MM.1S (cell line): ENCODE results near the gene MRPS22.

ENCODE experiments used
- DNase-seq: peaks from one replicate; pipeline ENCODE4 v3.0.0-alpha.2; 2015
- H2AFZ ChIP-seq: fragments of 300-600 bp; sonication (generic); 2 replicates; pipeline ENCODE4 v1.6.0; 2016; ENCODE audit warnings: antibody characterized with exemption, low read length
- H3F3A ChIP-seq: fragments of 300-600 bp; sonication (generic); 2 replicates; pipeline ENCODE4 v1.6.1; 2016; ENCODE audit warnings: mild to moderate bottlenecking, antibody characterized with exemption, low read length, moderate library complexity, mixed read lengths; ENCODE audit not compliant: insufficient read depth
- H3K27ac ChIP-seq: fragments of 300-600 bp; sonication (generic); 2 replicates; pipeline ENCODE4 v1.5.1; 2016; ENCODE audit warnings: mild to moderate bottlenecking, low read length
- H3K27me3 ChIP-seq: fragments of 300-600 bp; sonication (generic); replicated peaks from 2 replicates; pipeline ENCODE4 v1.6.0; 2016; ENCODE audit warnings: low read length; ENCODE audit not compliant: insufficient read depth
- H3K36me3 ChIP-seq: fragments of 300-600 bp; sonication (generic); replicated peaks from 2 replicates; pipeline ENCODE4 v1.6.1; 2016; ENCODE audit warnings: mild to moderate bottlenecking, low read length, mixed read lengths; ENCODE audit not compliant: insufficient read depth
- H3K4me1 ChIP-seq: fragments of 300-600 bp; sonication (generic); 2 replicates; pipeline ENCODE4 v1.6.1; 2016; ENCODE audit warnings: low read length, mixed read lengths
- H3K4me2 ChIP-seq: fragments of 300-600 bp; sonication (generic); 2 replicates; pipeline ENCODE4 v1.6.0; 2016; ENCODE audit warnings: low read depth, low read length
- H3K4me3 ChIP-seq: fragments of 300-600 bp; sonication (generic); 2 replicates; pipeline ENCODE4 v1.5.1; 2016; ENCODE audit warnings: low read length, mixed read lengths
- H3K79me2 ChIP-seq: fragments of 300-600 bp; sonication (generic); 2 replicates; pipeline ENCODE4 v1.6.1; 2016; ENCODE audit warnings: mixed run types, low read length, mixed read lengths
- H3K9ac ChIP-seq: fragments of 300-600 bp; sonication (generic); 2 replicates; pipeline ENCODE4 v1.6.1; 2016; ENCODE audit warnings: low read length, mixed read lengths
- H3K9me2 ChIP-seq: fragments of 300-600 bp; sonication (generic); replicated peaks from 2 replicates; pipeline ENCODE4 v1.6.1; 2016; ENCODE audit warnings: mild to moderate bottlenecking, low read length, mixed read lengths; ENCODE audit not compliant: insufficient read depth
- H3K9me3 ChIP-seq: fragments of 300-600 bp; sonication (generic); replicated peaks from 2 replicates; pipeline ENCODE4 v1.6.1; 2016; ENCODE audit warnings: mild to moderate bottlenecking, low read length, mixed read lengths; ENCODE audit not compliant: insufficient read depth
- H4K20me1 ChIP-seq: fragments of 300-600 bp; sonication (generic); 2 replicates; pipeline ENCODE4 v1.6.1; 2016; ENCODE audit warnings: mild to moderate bottlenecking, low read length, moderate library complexity, mixed read lengths; ENCODE audit not compliant: insufficient read depth
- EZH2 ChIP-seq: fragments of 300-600 bp; sonication (generic); optimal IDR thresholded peaks from 2 replicates; pipeline ENCODE3; 2017; ENCODE audit warnings: low read depth, mild to moderate bottlenecking, antibody characterized with exemption, low read length, mixed read lengths
- EZH2phosphoT487 ChIP-seq: fragments of 300-600 bp; sonication (generic); IDR thresholded peaks from 2 replicates; pipeline ENCODE4 v1.6.1; 2018; ENCODE audit warnings: antibody characterized with exemption, low read length
- TF ChIP-seq, protein P1 (sequence below): fragments of 300-600 bp; sonication (generic); IDR thresholded peaks from 2 replicates; pipeline ENCODE4 v1.5.1; 2016; ENCODE audit warnings: antibody characterized with exemption, low read length, mixed read lengths

MRPS22 gene

GRCh38 chr3:139319428-139320402, 24.1 kb upstream of the MRPS22 start:
- Histone ChIP-seq H2AFZ (no peak overlapping the region), H3K79me2 (no peaks in the 10 kb centered on the region), H3K9ac (no peak overlapping the region), H3K4me1 (no peaks in the 10 kb centered on the region), H3K9me2 (no peaks in the 10 kb centered on the region), H4K20me1 (no peaks in the 10 kb centered on the region), H3K4me2 (no peak overlapping the region), H3K9me3 (no peaks in the 10 kb centered on the region), H3K4me3 (no peak overlapping the region), H3F3A (no peaks in the 10 kb centered on the region), H3K27ac (no peak overlapping the region), H3K36me3 (no peaks in the 10 kb centered on the region), H3K27me3 (no peaks in the 10 kb centered on the region)
- TF ChIP-seq, protein P1, sequence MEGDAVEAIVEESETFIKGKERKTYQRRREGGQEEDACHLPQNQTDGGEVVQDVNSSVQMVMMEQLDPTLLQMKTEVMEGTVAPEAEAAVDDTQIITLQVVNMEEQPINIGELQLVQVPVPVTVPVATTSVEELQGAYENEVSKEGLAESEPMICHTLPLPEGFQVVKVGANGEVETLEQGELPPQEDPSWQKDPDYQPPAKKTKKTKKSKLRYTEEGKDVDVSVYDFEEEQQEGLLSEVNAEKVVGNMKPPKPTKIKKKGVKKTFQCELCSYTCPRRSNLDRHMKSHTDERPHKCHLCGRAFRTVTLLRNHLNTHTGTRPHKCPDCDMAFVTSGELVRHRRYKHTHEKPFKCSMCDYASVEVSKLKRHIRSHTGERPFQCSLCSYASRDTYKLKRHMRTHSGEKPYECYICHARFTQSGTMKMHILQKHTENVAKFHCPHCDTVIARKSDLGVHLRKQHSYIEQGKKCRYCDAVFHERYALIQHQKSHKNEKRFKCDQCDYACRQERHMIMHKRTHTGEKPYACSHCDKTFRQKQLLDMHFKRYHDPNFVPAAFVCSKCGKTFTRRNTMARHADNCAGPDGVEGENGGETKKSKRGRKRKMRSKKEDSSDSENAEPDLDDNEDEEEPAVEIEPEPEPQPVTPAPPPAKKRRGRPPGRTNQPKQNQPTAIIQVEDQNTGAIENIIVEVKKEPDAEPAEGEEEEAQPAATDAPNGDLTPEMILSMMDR, result peak; percentile 25; the same call in 1 of the 2 replicates
- TF ChIP-seq EZH2, result no peak
- TF ChIP-seq EZH2phosphoT487, result no peak
- no peak for DNase-seq

DNA sequence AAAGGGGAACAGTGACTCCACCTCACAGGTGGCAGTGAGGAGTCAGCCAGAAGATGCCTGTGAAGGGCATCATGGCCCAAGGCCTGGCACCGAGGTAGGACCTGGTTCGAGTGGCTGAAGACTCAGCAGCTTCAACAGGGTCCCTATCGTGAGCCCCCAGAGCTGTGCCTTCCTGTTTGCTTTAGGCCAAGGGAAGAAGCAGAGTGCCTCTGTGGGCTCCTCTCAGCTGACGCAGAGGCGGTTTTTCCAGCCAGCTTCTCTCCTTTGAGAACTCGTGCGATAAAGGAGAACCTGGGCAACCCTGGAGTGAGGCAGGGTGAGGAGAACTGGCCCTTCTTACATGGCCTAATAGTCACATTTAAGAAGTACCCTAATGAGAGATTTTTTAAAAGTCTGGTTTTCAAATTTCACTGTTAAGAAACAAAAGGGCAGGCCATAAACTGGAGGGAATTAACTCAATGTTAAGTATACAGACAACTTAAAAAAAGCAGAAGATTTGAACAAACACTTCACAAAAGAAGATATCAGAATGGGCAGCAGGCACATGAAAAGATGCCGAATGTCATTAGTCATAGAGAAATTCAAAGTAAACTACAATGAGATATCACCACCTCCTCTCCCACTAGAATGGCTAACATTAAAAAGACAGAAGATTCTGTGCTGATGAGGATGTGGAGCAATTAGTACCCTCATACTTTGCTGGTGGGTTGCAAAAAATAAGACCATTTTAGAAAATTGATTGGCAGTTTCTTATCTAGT, 23.1 kb upstream of the MRPS22 start:
- H3K9me3 ChIP-seq, result no peaks in the 10 kb centered on the region
- H4K20me1 ChIP-seq, result no peaks in the 10 kb centered on the region
- DNase-seq, result no peak
- H3K9ac ChIP-seq, result no peak overlapping the region
- no peaks in the 10 kb centered on the region for H3K79me2 ChIP-seq
- H3K27me3 ChIP-seq, result no peaks in the 10 kb centered on the region
- no peaks in the 10 kb centered on the region for H3K36me3 ChIP-seq
- TF ChIP-seq EZH2phosphoT487 (no peak), EZH2 (no peak)
- TF ChIP-seq, protein P1, result no peak
- no peak overlapping the region for H3K27ac ChIP-seq
- no peak overlapping the region for H3K4me2 ChIP-seq
- no peaks in the 10 kb centered on the region for H3K9me2 ChIP-seq
- H3K4me1 ChIP-seq, result no peaks in the 10 kb centered on the region
- H2AFZ ChIP-seq, result no peak overlapping the region
- H3K4me3 ChIP-seq, result no peak overlapping the region
- no peaks in the 10 kb centered on the region for H3F3A ChIP-seq

GRCh38 chr3:139322346-139322745, 21.5 kb upstream of the MRPS22 start:
- no peaks in the 10 kb centered on the region for H3K4me1 ChIP-seq
- H3K4me3 ChIP-seq, result no peak overlapping the region
- no peak overlapping the region for H3K27ac ChIP-seq
- H3K27me3 ChIP-seq, result no peaks in the 10 kb centered on the region
- no peaks in the 10 kb centered on the region for H3K9me2 ChIP-seq
- no peaks in the 10 kb centered on the region for H4K20me1 ChIP-seq
- no peak overlapping the region for H2AFZ ChIP-seq
- H3K79me2 ChIP-seq, result no peaks in the 10 kb centered on the region
- no peaks in the 10 kb centered on the region for H3K9me3 ChIP-seq
- H3F3A ChIP-seq, result no peaks in the 10 kb centered on the region
- no peaks in the 10 kb centered on the region for H3K36me3 ChIP-seq
- no peak for TF ChIP-seq EZH2
- no peak for TF ChIP-seq EZH2phosphoT487
- TF ChIP-seq, protein P1, result no peak
- no peak overlapping the region for H3K4me2 ChIP-seq
- DNase-seq, result no peak
- no peak overlapping the region for H3K9ac ChIP-seq
